ENCODE results near the gene ENHO. TPM values are rescaled to one million over a fixed set of nuclear protein-coding genes. Genes with fewer than 3 reads are reported as not detected.
A peak's percentile ranks its signal among the peaks of the same experiment; 100 is the strongest.

The ENHO gene
- total RNA-seq, 4 donors from 2014 or later, result 0.65 to 4.0 (median 2.7) TPM

GRCh38 chr9:34510497-34511468 is 12.0 kb downstream of the ENHO start:
- no peak for DNase-seq (ENCODE audit: low spot score in 2 of 2)
- peak overlapping the region; percentile 10 for H3K27ac ChIP-seq
- WGBS, result 55% methylated on average over 10 of the region's 13 CpGs
- TF ChIP-seq POLR2AphosphoS5 (IDR thresholded peaks at IDR 0.05), result no peak
- TF ChIP-seq EP300 (IDR thresholded peaks at IDR 0.05), result no peak
- TF ChIP-seq POLR2A (IDR thresholded peaks at IDR 0.05), result no peak
- no peak for TF ChIP-seq CTCF (IDR thresholded peaks at IDR 0.05)
- H3K9me3 ChIP-seq, result no peaks in the 10 kb centered on the region
- peaks cover 37% of the 10 kb centered on the region for H3K4me1 ChIP-seq
- H3K36me3 ChIP-seq, result no peaks in the 10 kb centered on the region
- H3K27me3 ChIP-seq, result no peaks in the 10 kb centered on the region
- no peak overlapping the region for H3K4me3 ChIP-seq

- DNase-seq (ENCODE audit: low spot score in 2 of 2), result peak in 1 of 2 donors; percentile 38
- Histone ChIP-seq H3K27me3 (no peaks in the 10 kb centered on the region), H3K4me1 (peaks cover 35% of the 10 kb centered on the region), H3K36me3 (no peaks in the 10 kb centered on the region), H3K27ac (no peak overlapping the region), H3K9me3 (no peaks in the 10 kb centered on the region), H3K4me3 (no peak overlapping the region)
- WGBS, result 92% methylated on average over 3 of the region's 3 CpGs
- TF ChIP-seq EP300 (IDR thresholded peaks at IDR 0.05) (no peak), CTCF (IDR thresholded peaks at IDR 0.05) (no peak)
These were observed 13.8 kb downstream of the ENHO start for GRCh38 chr9:34508951-34509350.

- WGBS, result 91% methylated on average over 3 of the region's 3 CpGs
These were observed 14.3 kb downstream of the ENHO start for GRCh38 chr9:34508463-34508862.

GRCh38 chr9:34507966-34508365 is 14.8 kb downstream of the ENHO start:
- TF ChIP-seq POLR2AphosphoS5 (IDR thresholded peaks at IDR 0.05), result no peak
- TF ChIP-seq EP300 (IDR thresholded peaks at IDR 0.05), result no peak
- no peak for TF ChIP-seq CTCF (IDR thresholded peaks at IDR 0.05)
- TF ChIP-seq POLR2A (IDR thresholded peaks at IDR 0.05), result no peak
- Histone ChIP-seq H3K27ac (no peak overlapping the region), H3K9me3 (no peaks in the 10 kb centered on the region), H3K4me3 (no peak overlapping the region), H3K36me3 (no peaks in the 10 kb centered on the region), H3K4me1 (peaks cover 26% of the 10 kb centered on the region), H3K27me3 (no peaks in the 10 kb centered on the region)
- no peak for DNase-seq (ENCODE audit: low spot score in 2 of 2)

More at GRCh38 chr9:34508463-34508862, 14.3 kb downstream of the ENHO start:
- Histone ChIP-seq H3K27ac (no peak overlapping the region), H3K4me3 (no peak overlapping the region), H3K36me3 (no peaks in the 10 kb centered on the region), H3K9me3 (no peaks in the 10 kb centered on the region), H3K27me3 (no peaks in the 10 kb centered on the region), H3K4me1 (peaks cover 31% of the 10 kb centered on the region)
- TF ChIP-seq POLR2AphosphoS5 (IDR thresholded peaks at IDR 0.05) (no peak), CTCF (IDR thresholded peaks at IDR 0.05) (no peak), POLR2A (IDR thresholded peaks at IDR 0.05) (no peak), EP300 (IDR thresholded peaks at IDR 0.05) (no peak)
- peak in 1 of 2 donors; percentile 11 for DNase-seq (ENCODE audit: low spot score in 2 of 2)

- H3K9me3 ChIP-seq, result no peaks in the 10 kb centered on the region
- peak in 1 of 2 donors; percentile 52 for DNase-seq (ENCODE audit: low spot score in 2 of 2)
- H3K27me3 ChIP-seq, result no peaks in the 10 kb centered on the region
- H3K4me1 ChIP-seq, result peaks cover 25% of the 10 kb centered on the region
- H3K4me3 ChIP-seq, result no peak overlapping the region
- H3K36me3 ChIP-seq, result no peaks in the 10 kb centered on the region
- no peak overlapping the region for H3K27ac ChIP-seq
- TF ChIP-seq POLR2A (IDR thresholded peaks at IDR 0.05), result no peak
- TF ChIP-seq POLR2AphosphoS5 (IDR thresholded peaks at IDR 0.05), result no peak
- TF ChIP-seq CTCF (IDR thresholded peaks at IDR 0.05), result no peak
- TF ChIP-seq EP300 (IDR thresholded peaks at IDR 0.05), result no peak
- WGBS, result 95% methylated on average over 5 of the region's 5 CpGs
These were observed 15.2 kb downstream of the ENHO start for GRCh38 chr9:34507556-34507955.

All from suprapubic skin (tissue), 4 donors.